ENCODE data around the gene LRRC75A.

LRRC75A gene

GRCh38 chr17:16484445-16485175 lies 7.4 kb downstream of the LRRC75A start:
- peaks cover 0 to 4% of the 10 kb centered on the region in 2 donors for H3K36me3 ChIP-seq (ENCODE audit: control insufficient read depth in 2 of 2, insufficient read depth in 2 of 2, low read length in 2 of 2)
- peaks cover 40 to 55% of the 10 kb centered on the region in 2 donors for H3K4me1 ChIP-seq (ENCODE audit: control insufficient read depth in 2 of 2, insufficient read depth in 2 of 2, low read length in 2 of 2)
- H3K27ac ChIP-seq (ENCODE audit: low read depth in 2 of 2, low read length in 2 of 2) = peak overlapping the region in 1 of 2 donors; percentile 94
- H3K27me3 ChIP-seq (ENCODE audit: control insufficient read depth in 2 of 2, insufficient read depth in 2 of 2, low read length in 2 of 2) = no peaks in the 10 kb centered on the region
- no peaks in the 10 kb centered on the region for H3K9me3 ChIP-seq (ENCODE audit: control insufficient read depth in 2 of 2, low read length in 2 of 2)
- H3K9ac ChIP-seq (ENCODE audit: low read depth in 1 of 2, low read length in 2 of 2) = peak overlapping the region in 1 of 2 donors; percentile 15
- H3K4me3 ChIP-seq (ENCODE audit: low read length in 2 of 2) = no peak overlapping the region

- H3K4me3 ChIP-seq (ENCODE audit: low read length in 2 of 2) = no peak overlapping the region
- H3K27me3 ChIP-seq (ENCODE audit: control insufficient read depth in 2 of 2, insufficient read depth in 2 of 2, low read length in 2 of 2) = no peaks in the 10 kb centered on the region
- peaks cover 33 to 40% of the 10 kb centered on the region in 2 donors for H3K4me1 ChIP-seq (ENCODE audit: control insufficient read depth in 2 of 2, insufficient read depth in 2 of 2, low read length in 2 of 2)
- peaks cover 0 to 4% of the 10 kb centered on the region in 2 donors for H3K36me3 ChIP-seq (ENCODE audit: control insufficient read depth in 2 of 2, insufficient read depth in 2 of 2, low read length in 2 of 2)
- H3K9ac ChIP-seq (ENCODE audit: low read depth in 1 of 2, low read length in 2 of 2) = no peak overlapping the region
- H3K27ac ChIP-seq (ENCODE audit: low read depth in 2 of 2, low read length in 2 of 2) = no peak overlapping the region
- H3K9me3 ChIP-seq (ENCODE audit: control insufficient read depth in 2 of 2, low read length in 2 of 2) = no peaks in the 10 kb centered on the region
Observed at GRCh38 chr17:16483021-16483645, 8.9 kb downstream of the LRRC75A start.

- Histone ChIP-seq H3K36me3 (ENCODE audit: control insufficient read depth in 2 of 2, insufficient read depth in 2 of 2, low read length in 2 of 2) (peaks cover 0 to 4% of the 10 kb centered on the region in 2 donors), H3K4me1 (ENCODE audit: control insufficient read depth in 2 of 2, insufficient read depth in 2 of 2, low read length in 2 of 2) (peaks cover 28 to 31% of the 10 kb centered on the region in 2 donors), H3K27me3 (ENCODE audit: control insufficient read depth in 2 of 2, insufficient read depth in 2 of 2, low read length in 2 of 2) (no peaks in the 10 kb centered on the region), H3K27ac (ENCODE audit: low read depth in 2 of 2, low read length in 2 of 2) (no peak overlapping the region), H3K9ac (ENCODE audit: low read depth in 1 of 2, low read length in 2 of 2) (no peak overlapping the region), H3K4me3 (ENCODE audit: low read length in 2 of 2) (no peak overlapping the region), H3K9me3 (ENCODE audit: control insufficient read depth in 2 of 2, low read length in 2 of 2) (no peaks in the 10 kb centered on the region)
Observed at GRCh38 chr17:16482253-16482652, 9.7 kb downstream of the LRRC75A start.

- no peaks in the 10 kb centered on the region for H3K9me3 ChIP-seq (ENCODE audit: control insufficient read depth in 2 of 2, low read length in 2 of 2)
- H3K27ac ChIP-seq (ENCODE audit: low read depth in 2 of 2, low read length in 2 of 2) = no peak overlapping the region
- H3K4me3 ChIP-seq (ENCODE audit: low read length in 2 of 2) = no peak overlapping the region
- no peak overlapping the region for H3K9ac ChIP-seq (ENCODE audit: low read depth in 1 of 2, low read length in 2 of 2)
- H3K4me1 ChIP-seq (ENCODE audit: control insufficient read depth in 2 of 2, insufficient read depth in 2 of 2, low read length in 2 of 2) = peaks cover 16 to 18% of the 10 kb centered on the region in 2 donors
- H3K36me3 ChIP-seq (ENCODE audit: control insufficient read depth in 2 of 2, insufficient read depth in 2 of 2, low read length in 2 of 2) = peaks cover 0 to 4% of the 10 kb centered on the region in 2 donors
- H3K27me3 ChIP-seq (ENCODE audit: control insufficient read depth in 2 of 2, insufficient read depth in 2 of 2, low read length in 2 of 2) = no peaks in the 10 kb centered on the region
Observed at GRCh38 chr17:16480995-16481394, 11.0 kb downstream of the LRRC75A start.

- Histone ChIP-seq H3K36me3 (ENCODE audit: control insufficient read depth in 2 of 2, insufficient read depth in 2 of 2, low read length in 2 of 2) (peaks cover 0 to 4% of the 10 kb centered on the region in 2 donors), H3K4me1 (ENCODE audit: control insufficient read depth in 2 of 2, insufficient read depth in 2 of 2, low read length in 2 of 2) (peaks cover 1 to 9% of the 10 kb centered on the region in 2 donors), H3K27ac (ENCODE audit: low read depth in 2 of 2, low read length in 2 of 2) (no peak overlapping the region), H3K9me3 (ENCODE audit: control insufficient read depth in 2 of 2, low read length in 2 of 2) (no peaks in the 10 kb centered on the region), H3K4me3 (ENCODE audit: low read length in 2 of 2) (no peak overlapping the region), H3K9ac (ENCODE audit: low read depth in 1 of 2, low read length in 2 of 2) (no peak overlapping the region), H3K27me3 (ENCODE audit: control insufficient read depth in 2 of 2, insufficient read depth in 2 of 2, low read length in 2 of 2) (no peaks in the 10 kb centered on the region)
Observed at GRCh38 chr17:16479264-16479663, 12.7 kb downstream of the LRRC75A start.

- H3K4me1 ChIP-seq (ENCODE audit: control insufficient read depth in 2 of 2, insufficient read depth in 2 of 2, low read length in 2 of 2) = peaks cover 0 to 9% of the 10 kb centered on the region in 2 donors
- peaks cover 0 to 4% of the 10 kb centered on the region in 2 donors for H3K36me3 ChIP-seq (ENCODE audit: control insufficient read depth in 2 of 2, insufficient read depth in 2 of 2, low read length in 2 of 2)
- no peaks in the 10 kb centered on the region for H3K9me3 ChIP-seq (ENCODE audit: control insufficient read depth in 2 of 2, low read length in 2 of 2)
- H3K27me3 ChIP-seq (ENCODE audit: control insufficient read depth in 2 of 2, insufficient read depth in 2 of 2, low read length in 2 of 2) = no peaks in the 10 kb centered on the region
- H3K27ac ChIP-seq (ENCODE audit: low read depth in 2 of 2, low read length in 2 of 2) = peak overlapping the region in 1 of 2 donors; percentile 34
- H3K4me3 ChIP-seq (ENCODE audit: low read length in 2 of 2) = no peak overlapping the region
- H3K9ac ChIP-seq (ENCODE audit: low read depth in 1 of 2, low read length in 2 of 2) = no peak overlapping the region
Observed at GRCh38 chr17:16478649-16479048, 13.3 kb downstream of the LRRC75A start.

- H3K9ac ChIP-seq (ENCODE audit: low read depth in 1 of 2, low read length in 2 of 2) = no peak overlapping the region
- no peak overlapping the region for H3K4me3 ChIP-seq (ENCODE audit: low read length in 2 of 2)
- H3K4me1 ChIP-seq (ENCODE audit: control insufficient read depth in 2 of 2, insufficient read depth in 2 of 2, low read length in 2 of 2) = peaks cover 0 to 9% of the 10 kb centered on the region in 2 donors
- H3K27me3 ChIP-seq (ENCODE audit: control insufficient read depth in 2 of 2, insufficient read depth in 2 of 2, low read length in 2 of 2) = no peaks in the 10 kb centered on the region
- H3K27ac ChIP-seq (ENCODE audit: low read depth in 2 of 2, low read length in 2 of 2) = peak overlapping the region in 1 of 2 donors; percentile 52
- H3K36me3 ChIP-seq (ENCODE audit: control insufficient read depth in 2 of 2, insufficient read depth in 2 of 2, low read length in 2 of 2) = no peaks in the 10 kb centered on the region
- no peaks in the 10 kb centered on the region for H3K9me3 ChIP-seq (ENCODE audit: control insufficient read depth in 2 of 2, low read length in 2 of 2)
Observed at GRCh38 chr17:16477666-16478065, 14.3 kb downstream of the LRRC75A start.

GRCh38 chr17:16477255-16477654 lies 14.7 kb downstream of the LRRC75A start:
- no peak overlapping the region for H3K9ac ChIP-seq (ENCODE audit: low read depth in 1 of 2, low read length in 2 of 2)

GRCh38 chr17:16475179-16475704 lies 16.8 kb downstream of the LRRC75A start:
- Histone ChIP-seq H3K4me3 (ENCODE audit: low read length in 2 of 2) (no peak overlapping the region), H3K36me3 (ENCODE audit: control insufficient read depth in 2 of 2, insufficient read depth in 2 of 2, low read length in 2 of 2) (peaks cover 0 to 3% of the 10 kb centered on the region in 2 donors), H3K4me1 (ENCODE audit: control insufficient read depth in 2 of 2, insufficient read depth in 2 of 2, low read length in 2 of 2) (peaks cover 3 to 9% of the 10 kb centered on the region in 2 donors), H3K27me3 (ENCODE audit: control insufficient read depth in 2 of 2, insufficient read depth in 2 of 2, low read length in 2 of 2) (no peaks in the 10 kb centered on the region), H3K9me3 (ENCODE audit: control insufficient read depth in 2 of 2, low read length in 2 of 2) (no peaks in the 10 kb centered on the region), H3K9ac (ENCODE audit: low read depth in 1 of 2, low read length in 2 of 2) (no peak overlapping the region), H3K27ac (ENCODE audit: low read depth in 2 of 2, low read length in 2 of 2) (no peak overlapping the region)

More at GRCh38 chr17:16477255-16477654, 14.7 kb downstream of the LRRC75A start:
- no peaks in the 10 kb centered on the region for H3K9me3 ChIP-seq (ENCODE audit: control insufficient read depth in 2 of 2, low read length in 2 of 2)
- no peaks in the 10 kb centered on the region for H3K27me3 ChIP-seq (ENCODE audit: control insufficient read depth in 2 of 2, insufficient read depth in 2 of 2, low read length in 2 of 2)
- peak overlapping the region in 1 of 2 donors; percentile 52 for H3K27ac ChIP-seq (ENCODE audit: low read depth in 2 of 2, low read length in 2 of 2)
- no peaks in the 10 kb centered on the region for H3K36me3 ChIP-seq (ENCODE audit: control insufficient read depth in 2 of 2, insufficient read depth in 2 of 2, low read length in 2 of 2)
- peaks cover 0 to 9% of the 10 kb centered on the region in 2 donors for H3K4me1 ChIP-seq (ENCODE audit: control insufficient read depth in 2 of 2, insufficient read depth in 2 of 2, low read length in 2 of 2)
- H3K4me3 ChIP-seq (ENCODE audit: low read length in 2 of 2) = no peak overlapping the region

Data from mucosa of rectum (tissue), 2 donors.